Panc1 (cell line): ENCODE results near the gene LATS1. TPM values are rescaled to one million over a fixed set of nuclear protein-coding genes. Genes with fewer than 3 reads are reported as not detected.
A peak's percentile ranks its signal among the peaks of the same experiment; 100 is the strongest.
"Not testable (repeated sequence)": the region's sequence is repeated elsewhere in the genome, so short reads cannot be mapped to it uniquely, and the experiment has no call there.

Source experiments
- ATAC-seq: fragments of 200-7000 bp; cut with Tn5 transposase; 2 replicates; pipeline ENCODE4 v1.9.1; 2020; ENCODE audit warnings: mild to moderate bottlenecking, moderate library complexity
- BruUV-seq: library from RNA; stranded (reverse); fragments of 400-500 nt; replicated peaks from 2 replicates; lab custom pipeline; 2021; lab: Mats Ljungman, UMichigan
- CTCF ChIA-PET: fragments of 300-600 bp; sonication (Branson Sonifier 250); formaldehyde crosslinking; loops from one replicate; lab custom pipeline; 2022; ENCODE audit warnings: antibody characterized with exemption; lab: Charles Lee
- POLR2A ChIA-PET: fragments of 300-600 bp; sonication (Branson Sonifier 250); formaldehyde crosslinking; loops from one replicate; lab custom pipeline; 2022; ENCODE audit warnings: antibody characterized with exemption; lab: Charles Lee
- DNase-seq: peaks from one replicate; pipeline ENCODE4 v3.0.0-alpha.2; 2010; ENCODE audit warnings: low read depth, low spot score
- H3K27ac ChIP-seq: 2 replicates; pipeline ENCODE4 v1.5.1; 2011; ENCODE audit warnings: mild to moderate bottlenecking, low read length, inconsistent platforms
- H3K27me3 ChIP-seq: fragments of 200-500 bp; sonication (Bioruptor generic); 2 replicates; pipeline ENCODE4 v1.6.0; 2014; ENCODE audit warnings: low read length, inconsistent platforms; ENCODE audit not compliant: control insufficient read depth, insufficient read depth
- H3K36me3 ChIP-seq: fragments of 200-500 bp; sonication (Bioruptor generic); 2 replicates; pipeline ENCODE4 v1.5.1; 2014; ENCODE audit warnings: inconsistent platforms, mild to moderate bottlenecking, low read length, moderate library complexity; ENCODE audit not compliant: control insufficient read depth, insufficient read depth
- H3K4me1 ChIP-seq: 2 replicates; pipeline ENCODE4 v1.5.1; 2011; ENCODE audit warnings: inconsistent platforms, mild to moderate bottlenecking, low read length, moderate library complexity; ENCODE audit not compliant: control insufficient read depth, insufficient read depth
- H3K4me3 ChIP-seq, 2 experiments: 2 replicates each; pipeline ENCODE4 v1.5.1; 2011 to 2012; ENCODE audit warnings: low read depth in 2 of 2, low read length in 2 of 2, mild to moderate bottlenecking in 2 of 2, inconsistent platforms in 1 of 2, moderate library complexity in 1 of 2
- H3K9me3 ChIP-seq: fragments of 200-500 bp; sonication (Bioruptor generic); 2 replicates; pipeline ENCODE4 v1.5.1; 2014; ENCODE audit warnings: low read depth, mild to moderate bottlenecking, inconsistent platforms, low read length, moderate library complexity; ENCODE audit not compliant: control insufficient read depth, insufficient read depth
- CTCF ChIP-seq: fragments of 450-650 bp; IDR thresholded peaks from 2 replicates; pipeline ENCODE4 v1.5.1; 2017; ENCODE audit warnings: mild to moderate bottlenecking
- POLR2AphosphoS5 ChIP-seq: IDR thresholded peaks from 2 replicates; pipeline ENCODE4 v1.6.1; 2012; ENCODE audit warnings: mild to moderate bottlenecking, low read depth, low read length, moderate library complexity
- REST ChIP-seq, 2 experiments: IDR thresholded peaks; 2 replicates each; pipeline ENCODE4 v1.6.1; 2011 to 2012; ENCODE audit warnings: low read depth in 2 of 2, control low read depth in 1 of 2, low read length in 1 of 2, mild to moderate bottlenecking in 1 of 2, moderate library complexity in 1 of 2; ENCODE audit not compliant: insufficient read depth in 1 of 2
- SIN3A ChIP-seq: IDR thresholded peaks from 2 replicates; pipeline ENCODE4 v1.6.1; 2012; ENCODE audit warnings: low read depth, mild to moderate bottlenecking, low read length, moderate library complexity, borderline replicate concordance; ENCODE audit not compliant: insufficient read depth
- TCF7L2 ChIP-seq: IDR thresholded peaks from 2 replicates; pipeline ENCODE4 v1.6.1; 2011; ENCODE audit warnings: mild to moderate bottlenecking, low read depth, low read length, inconsistent platforms
- in situ Hi-C: cut with HindIII; loops from 2 replicates; pipeline ENCODE4 v1.10.0; 2016; ENCODE audit warnings: low sequenced_read_pairs, low pct_unique_long_range_greater_than_20kb
- intact Hi-C: fragments of 100-400 bp; cut with micrococcal nuclease; formaldehyde crosslinking; loops from one replicate; pipeline ENCODE4 v1.10.0; 2022; ENCODE audit not compliant: unreplicated experiment
- total RNA-seq: library from RNA; stranded (reverse); gene quantifications from one replicate; pipeline ENCODE4 v1.2.1, GENCODE V29; 2021; ENCODE audit not compliant: unreplicated experiment

Gene LATS1
- total RNA-seq, 1 experiment from 2014 or later: 36.0 TPM

GRCh38 chr6:149751920-149752319, 34.0 kb upstream of the LATS1 start:
- CTCF ChIA-PET: not testable (repeated sequence)

GRCh38 chr6:149751239-149751638, 33.3 kb upstream of the LATS1 start:
- Histone ChIP-seq H3K9me3 (no peaks in the 10 kb centered on the region), H3K27me3 (no peaks in the 10 kb centered on the region), H3K4me3 (peak overlapping the region; percentile 91 to 99), H3K27ac (peak overlapping the region; percentile 88), H3K36me3 (peaks cover under 1% of the 10 kb centered on the region; the same call in 1 of the 2 replicates), H3K4me1 (peaks cover 18% of the 10 kb centered on the region)
- DNase-seq (no peak), ATAC-seq (no peak)
- in situ Hi-C loops (no loop called here), intact Hi-C loops (no loop called here)
- TF ChIP-seq CTCF (no peak), TCF7L2 (no peak), REST (IDR thresholded peaks at IDR 0.05; ENCODE audit: insufficient read depth in 1 of 2, low read depth in 2 of 2, low read length in 1 of 2) (no peak), SIN3A (no peak), POLR2AphosphoS5 (no peak)
- POLR2A ChIA-PET: no interaction called here
- no TSS peak for BruUV-seq
- CTCF ChIA-PET: no interaction called here

More at GRCh38 chr6:149751920-149752319, 34.0 kb upstream of the LATS1 start:
- H3K36me3 ChIP-seq, intact Hi-C loops, DNase-seq, H3K9me3 ChIP-seq, in situ Hi-C loops, BruUV-seq, H3K27ac ChIP-seq, ATAC-seq, H3K27me3 ChIP-seq, H3K4me3 ChIP-seq: not testable (repeated sequence)
- POLR2A ChIA-PET: interaction anchor here (0.7 kb wide), 1 partner anchor 28 kb away, joined by 6 read pairs; no protein-coding TSS in a partner anchor
- peaks cover 13% of the 10 kb centered on the region; the same call in 1 of the 2 replicates for H3K4me1 ChIP-seq

GRCh38 chr6:149750136-149750609, 32.3 kb upstream of the LATS1 start:
- peak overlapping the region; percentile 88 for H3K27ac ChIP-seq
- no TSS peak for BruUV-seq
- ChIA-PET POLR2A (no interaction called here), CTCF (no interaction called here)
- intact Hi-C loops (no loop called here), in situ Hi-C loops (no loop called here)
- DNase-seq: no peak
- TF ChIP-seq SIN3A: 0 out of 2 replicates have a peak, but pooled peaks have one; percentile 25
- TF ChIP-seq CTCF: no peak
- TF ChIP-seq TCF7L2: no peak
- TF ChIP-seq POLR2AphosphoS5: peak; percentile 30; the same call in 1 of the 2 replicates
- 0 out of 4 replicates have a peak, but pooled peaks of 1 of the 2 experiments have one; percentile 14 for TF ChIP-seq REST (IDR thresholded peaks at IDR 0.05; ENCODE audit: insufficient read depth in 1 of 2, low read depth in 2 of 2, low read length in 1 of 2)
- peak overlapping the region; percentile 91 to 99 for H3K4me3 ChIP-seq
- H3K4me1 ChIP-seq: peaks cover 23% of the 10 kb centered on the region
- H3K27me3 ChIP-seq: no peaks in the 10 kb centered on the region
- H3K36me3 ChIP-seq: peaks cover 7% of the 10 kb centered on the region; the same call in 1 of the 2 replicates
- no peaks in the 10 kb centered on the region for H3K9me3 ChIP-seq
- ATAC-seq: peak; percentile 77
